Mesenchymal stem cell (in vitro differentiated cells and primary cell): ENCODE data around the gene MRPL55.

ENCODE experiments used
- DNase-seq: peaks from one replicate; pipeline ENCODE4 v3.0.0-alpha.2; 2013
- H2AFZ ChIP-seq: one replicate; pipeline ENCODE4 v1.6.1; 2013; ENCODE audit warnings: low read depth, mild to moderate bottlenecking, control low read depth, inconsistent platforms, low read length, moderate library complexity
- H2AK5ac ChIP-seq: 2 replicates; pipeline ENCODE4 v1.6.1; 2013; ENCODE audit warnings: low read length, moderate library complexity, mild to moderate bottlenecking, inconsistent platforms; ENCODE audit not compliant: severe bottlenecking
- H2BK120ac ChIP-seq: one replicate; pipeline ENCODE4 v1.6.1; 2013; ENCODE audit warnings: low read depth, mild to moderate bottlenecking, inconsistent platforms, low read length, moderate library complexity
- H2BK12ac ChIP-seq, 2 experiments: one replicate each; pipeline ENCODE4 v1.6.1; 2013; ENCODE audit warnings: inconsistent platforms in 2 of 2, low read length in 2 of 2, mild to moderate bottlenecking in 2 of 2, moderate library complexity in 2 of 2, control low read depth in 1 of 2
- H2BK15ac ChIP-seq: one replicate; pipeline ENCODE4 v1.6.1; 2013; ENCODE audit warnings: mild to moderate bottlenecking, low read depth, inconsistent platforms; ENCODE audit not compliant: poor library complexity, severe bottlenecking
- H2BK5ac ChIP-seq: 2 replicates; pipeline ENCODE4 v1.6.1; 2013; ENCODE audit warnings: low read depth, mild to moderate bottlenecking, low read length, control low read depth, inconsistent platforms; ENCODE audit not compliant: poor library complexity, severe bottlenecking
- H3K14ac ChIP-seq, 2 experiments: one replicate each; pipeline ENCODE4 v1.6.1; 2013; ENCODE audit warnings: inconsistent platforms in 2 of 2, low read length in 2 of 2, control low read depth in 1 of 2, mild to moderate bottlenecking in 1 of 2, moderate library complexity in 1 of 2
- H3K18ac ChIP-seq, 2 experiments: one replicate each; pipeline ENCODE4 v1.6.1; 2013; ENCODE audit warnings: inconsistent platforms in 2 of 2, low read length in 2 of 2, control low read depth in 1 of 2, low read depth in 1 of 2, mild to moderate bottlenecking in 1 of 2
- H3K23ac ChIP-seq, 2 experiments: one replicate each; pipeline ENCODE4 v1.6.1; 2013; ENCODE audit warnings: inconsistent platforms in 2 of 2, low read length in 2 of 2, mild to moderate bottlenecking in 2 of 2, moderate library complexity in 2 of 2, control low read depth in 1 of 2
- H3K27ac ChIP-seq: 2 replicates; pipeline ENCODE4 v1.5.1; 2013; ENCODE audit warnings: mild to moderate bottlenecking, moderate library complexity, low read length, control low read depth, inconsistent platforms; ENCODE audit not compliant: poor library complexity, severe bottlenecking
- H3K27me3 ChIP-seq, 2 experiments: 2 replicates each; pipeline versions ENCODE4 v1.6.1 to v1.7.0; 2013; ENCODE audit warnings: low read length in 2 of 2, mild to moderate bottlenecking in 2 of 2, moderate library complexity in 2 of 2, control low read depth in 1 of 2, inconsistent platforms in 1 of 2; ENCODE audit not compliant: control insufficient read depth in 1 of 2, insufficient read depth in 1 of 2
- H3K36me3 ChIP-seq, 2 experiments: 2 replicates each; pipeline versions ENCODE4 v1.6.1 to v1.7.0; 2013; ENCODE audit warnings: low read length in 2 of 2, control low read depth in 1 of 2, inconsistent platforms in 1 of 2, low read depth in 1 of 2, mild to moderate bottlenecking in 1 of 2; ENCODE audit not compliant: insufficient read depth in 2 of 2, control insufficient read depth in 1 of 2
- H3K4ac ChIP-seq, 2 experiments: one replicate each; pipeline ENCODE4 v1.6.1; 2013; ENCODE audit warnings: inconsistent platforms in 2 of 2, low read length in 2 of 2, mild to moderate bottlenecking in 2 of 2, moderate library complexity in 2 of 2, control low read depth in 1 of 2, low read depth in 1 of 2
- H3K4me1 ChIP-seq: 2 replicates; pipeline ENCODE4 v1.6.1; 2013; ENCODE audit warnings: low read depth, low read length, control low read depth; ENCODE audit not compliant: control insufficient read depth, insufficient read depth
- H3K4me2 ChIP-seq: 2 replicates; pipeline ENCODE4 v1.6.1; 2013; ENCODE audit warnings: low read length, mild to moderate bottlenecking, inconsistent platforms; ENCODE audit not compliant: poor library complexity, severe bottlenecking
- H3K4me3 ChIP-seq, 2 experiments: 2 replicates each; pipeline versions ENCODE4 v1.5.1 to v1.7.0; 2013; ENCODE audit warnings: low read length in 2 of 2, mild to moderate bottlenecking in 2 of 2, control low read depth in 1 of 2, low read depth in 1 of 2; ENCODE audit not compliant: insufficient read depth in 1 of 2
- H3K79me1 ChIP-seq: replicated peaks from 2 replicates; pipeline ENCODE4 v1.6.1; 2013; ENCODE audit warnings: mild to moderate bottlenecking, control low read depth, low read length, inconsistent platforms; ENCODE audit not compliant: poor library complexity, severe bottlenecking
- H3K9ac ChIP-seq: 2 replicates; pipeline ENCODE4 v1.7.0; 2013; ENCODE audit warnings: mild to moderate bottlenecking, low read length, moderate library complexity
- H3K9me3 ChIP-seq: 2 replicates; pipeline ENCODE4 v1.7.0; 2013; ENCODE audit warnings: mild to moderate bottlenecking, low read length; ENCODE audit not compliant: control insufficient read depth
- H4K8ac ChIP-seq: one replicate; pipeline ENCODE4 v1.6.1; 2013; ENCODE audit warnings: inconsistent platforms, mild to moderate bottlenecking, low read length, moderate library complexity
- H4K91ac ChIP-seq: one replicate; pipeline ENCODE4 v1.6.1; 2013; ENCODE audit warnings: mild to moderate bottlenecking, low read length, inconsistent platforms
- WGBS: methylation state at CpG from one replicate; pipeline ENCODE4 v1.1.7; 2013; ENCODE audit warnings: mixed read lengths; 5-methylcytosine and 5-hydroxymethylcytosine counted together

MRPL55 gene

GRCh38 chr1:228102791-228103620 is 6.1 kb downstream of the MRPL55 start, which contains the start of gene C1orf35:
Gene C1orf35 (minus strand): TSS chr1:228103325. CDS start chr1:228103227, 98 bp downstream.
- peaks cover 19% of the 10 kb centered on the region for H3K79me1 ChIP-seq
- peak within 1 kb of the TSS; percentile 88 to 92 for H3K4me3 ChIP-seq
- peak within 1 kb of the TSS; percentile 85 for H4K91ac ChIP-seq
- H3K9me3 ChIP-seq = no peaks in the 10 kb centered on the region
- H3K18ac ChIP-seq = peak within 1 kb of the TSS; percentile 74 to 86
- H3K9ac ChIP-seq = peak within 1 kb of the TSS; percentile 86
- peak; percentile 90 for DNase-seq
- no peaks in the 10 kb centered on the region for H3K27me3 ChIP-seq
- H3K4me1 ChIP-seq = peaks cover 27% of the 10 kb centered on the region
- peak within 1 kb of the TSS; percentile 88 for H3K4me2 ChIP-seq
- H2AK5ac ChIP-seq = no peak within 1 kb of the TSS
- no peak within 1 kb of the TSS for H2BK5ac ChIP-seq
- H2BK12ac ChIP-seq = no peak within 1 kb of the TSS
- peaks cover 59 to 69% of the 10 kb centered on the region in 2 experiments for H3K36me3 ChIP-seq
- no peak within 1 kb of the TSS for H2BK120ac ChIP-seq
- peak within 1 kb of the TSS; percentile 73 for H2BK15ac ChIP-seq
- H2AFZ ChIP-seq = peak within 1 kb of the TSS; percentile 65
- WGBS = under 1% methylated on average over 88 of the region's 104 CpGs
- peak within 1 kb of the TSS in 1 of 2 experiments; percentile 71 for H3K4ac ChIP-seq
- H4K8ac ChIP-seq = peak within 1 kb of the TSS; percentile 87
- H3K14ac ChIP-seq = peak within 1 kb of the TSS in 1 of 2 experiments; percentile 39
- peak within 1 kb of the TSS in 1 of 2 experiments; percentile 90 for H3K23ac ChIP-seq
- H3K27ac ChIP-seq = no peak within 1 kb of the TSS

- Histone ChIP-seq H2BK120ac (no peak overlapping the region), H2AFZ (peak overlapping the region; percentile 10), H2BK12ac (no peak overlapping the region), H3K36me3 (peaks cover 61 to 69% of the 10 kb centered on the region in 2 experiments), H3K4me3 (peak overlapping the region; percentile 88 to 92), H2BK5ac (no peak overlapping the region), H3K9ac (peak overlapping the region; percentile 86), H3K23ac (peak overlapping the region in 1 of 2 experiments; percentile 65), H3K27ac (no peak overlapping the region), H2AK5ac (no peak overlapping the region), H4K8ac (no peak overlapping the region), H3K14ac (peak overlapping the region in 1 of 2 experiments; percentile 39), H3K9me3 (no peaks in the 10 kb centered on the region), H3K27me3 (no peaks in the 10 kb centered on the region), H3K79me1 (peaks cover 13% of the 10 kb centered on the region), H3K4me2 (peak overlapping the region; percentile 88), H3K18ac (peak overlapping the region in 1 of 2 experiments; percentile 69), H4K91ac (no peak overlapping the region), H2BK15ac (no peak overlapping the region), H3K4ac (peak overlapping the region in 1 of 2 experiments; percentile 63), H3K4me1 (peaks cover 21% of the 10 kb centered on the region)
- 14% methylated on average over 55 of the region's 73 CpGs for WGBS
- peak; percentile 47 for DNase-seq
Measured at GRCh38 chr1:228101994-228102790, 6.9 kb downstream of the MRPL55 start.

- Histone ChIP-seq H2AFZ (no peak overlapping the region), H3K4me1 (peaks cover 23% of the 10 kb centered on the region), H3K4me3 (peak overlapping the region; percentile 88 to 92), H3K9me3 (no peaks in the 10 kb centered on the region), H2BK5ac (no peak overlapping the region), H4K91ac (no peak overlapping the region), H3K4ac (no peak overlapping the region), H3K79me1 (peaks cover 11% of the 10 kb centered on the region), H4K8ac (peak overlapping the region; percentile 19), H3K27me3 (no peaks in the 10 kb centered on the region), H3K9ac (peak overlapping the region; percentile 86), H2BK12ac (no peak overlapping the region), H3K4me2 (peak overlapping the region; percentile 88), H2BK120ac (no peak overlapping the region), H3K14ac (no peak overlapping the region), H2BK15ac (no peak overlapping the region), H3K36me3 (peaks cover 61 to 70% of the 10 kb centered on the region in 2 experiments), H3K23ac (no peak overlapping the region), H3K18ac (no peak overlapping the region), H2AK5ac (no peak overlapping the region), H3K27ac (no peak overlapping the region)
- 83% methylated on average over 15 of the region's 15 CpGs for WGBS
- DNase-seq = no peak
Measured at GRCh38 chr1:228101614-228101993, 7.5 kb downstream of the MRPL55 start.
